HG03066 (cell line): ENCODE data around the gene GRIN2A.

Source experiments
- ATAC-seq: cut with Tn5 transposase; IDR thresholded peaks from one replicate; pipeline ENCODE4 v1.9.1; 2021; ENCODE audit warnings: low read depth; ENCODE audit not compliant: unreplicated experiment

The GRIN2A gene

DNA sequence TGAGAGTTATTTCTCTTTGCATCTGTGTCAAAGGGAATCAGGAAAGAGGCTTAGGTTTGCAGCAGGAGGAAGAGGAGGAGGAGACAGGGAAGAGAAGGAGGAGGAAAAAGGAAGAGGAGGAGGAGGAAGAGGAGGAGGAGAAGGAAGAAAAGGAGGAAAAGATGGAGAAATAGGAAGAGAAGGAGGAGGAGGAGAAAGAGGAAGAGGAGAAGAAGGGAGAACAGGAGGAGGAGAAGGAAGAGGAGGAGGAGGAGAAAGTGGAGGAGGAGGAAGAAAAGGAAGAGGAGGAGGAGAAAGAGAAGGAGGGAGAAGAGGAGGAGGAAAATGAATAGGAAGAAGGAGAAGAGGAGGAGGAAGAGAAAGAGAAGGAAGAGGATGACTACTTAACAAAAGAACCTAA lies 459.1 kb downstream of the GRIN2A start:
- ATAC-seq: no peak

DNA sequence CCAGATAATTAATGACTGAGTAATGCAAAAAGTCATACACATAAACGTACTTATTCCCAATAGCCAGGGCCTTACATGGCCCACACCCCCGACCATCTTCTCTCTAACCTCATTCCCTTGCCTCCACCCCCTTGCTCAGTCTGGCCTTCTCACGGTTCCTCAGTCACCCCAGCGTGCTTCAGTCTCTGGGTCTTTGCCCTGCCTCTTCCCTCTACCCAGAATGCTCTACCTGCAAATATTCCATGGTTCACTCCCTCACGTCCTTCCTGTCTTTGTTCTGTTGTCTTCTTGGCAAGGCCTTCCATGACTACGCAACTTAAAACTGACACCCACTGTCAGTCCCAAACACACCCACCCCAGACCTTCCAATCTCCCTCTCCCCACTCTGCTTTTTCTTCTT lies 468.3 kb downstream of the GRIN2A start:
- ATAC-seq: no peak

DNA sequence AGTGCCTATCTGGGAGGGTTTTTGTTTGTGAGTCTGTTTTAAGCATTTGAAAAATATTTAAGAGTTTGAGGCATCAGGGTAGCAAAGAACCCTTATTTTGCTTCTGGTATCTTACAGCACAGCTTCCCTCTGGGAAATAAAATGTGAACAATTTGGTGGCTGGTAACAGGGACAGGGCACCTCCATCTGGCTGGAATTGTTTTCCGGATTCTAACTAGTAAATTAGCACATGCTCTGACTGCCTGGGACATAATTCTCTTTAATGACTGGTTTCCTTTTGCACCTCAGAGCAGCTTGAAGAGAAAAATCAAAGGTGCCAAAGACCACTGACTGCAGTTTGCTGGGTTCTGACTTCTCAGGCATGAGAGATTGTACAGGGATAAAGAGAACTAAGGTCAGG lies 469.1 kb downstream of the GRIN2A start:
- no peak for ATAC-seq

DNA sequence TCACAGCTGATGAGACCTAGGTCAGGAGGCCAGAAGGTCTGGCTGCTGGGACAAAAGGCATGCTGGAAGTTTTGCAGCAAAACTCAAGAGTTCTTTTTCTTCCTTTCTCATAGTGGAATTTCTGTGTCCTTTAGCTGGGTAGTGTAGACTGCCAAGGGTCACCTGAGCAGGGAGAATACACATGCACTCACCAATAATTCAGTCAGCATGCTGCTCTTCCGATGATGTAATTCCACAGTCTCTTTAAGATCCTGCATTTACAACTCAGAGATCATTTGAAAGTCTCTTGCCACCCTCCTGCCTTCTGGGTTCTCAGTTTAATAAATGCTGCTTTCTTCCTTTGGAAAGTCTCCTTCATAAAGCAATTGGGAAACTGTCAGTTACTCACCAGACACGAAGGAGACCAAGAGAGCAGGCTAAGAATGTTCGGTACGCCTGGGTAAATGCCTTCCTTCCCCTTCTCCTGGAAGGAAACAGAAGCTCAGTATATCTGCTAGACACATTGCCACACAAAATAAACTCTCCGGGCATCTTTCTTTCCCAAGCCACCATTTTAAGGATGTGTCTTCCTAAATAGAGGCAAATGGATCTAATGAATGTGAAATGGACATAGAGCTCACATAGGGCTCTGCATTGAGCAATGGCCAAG lies 473.1 kb downstream of the GRIN2A start:
- ATAC-seq: no peak

DNA sequence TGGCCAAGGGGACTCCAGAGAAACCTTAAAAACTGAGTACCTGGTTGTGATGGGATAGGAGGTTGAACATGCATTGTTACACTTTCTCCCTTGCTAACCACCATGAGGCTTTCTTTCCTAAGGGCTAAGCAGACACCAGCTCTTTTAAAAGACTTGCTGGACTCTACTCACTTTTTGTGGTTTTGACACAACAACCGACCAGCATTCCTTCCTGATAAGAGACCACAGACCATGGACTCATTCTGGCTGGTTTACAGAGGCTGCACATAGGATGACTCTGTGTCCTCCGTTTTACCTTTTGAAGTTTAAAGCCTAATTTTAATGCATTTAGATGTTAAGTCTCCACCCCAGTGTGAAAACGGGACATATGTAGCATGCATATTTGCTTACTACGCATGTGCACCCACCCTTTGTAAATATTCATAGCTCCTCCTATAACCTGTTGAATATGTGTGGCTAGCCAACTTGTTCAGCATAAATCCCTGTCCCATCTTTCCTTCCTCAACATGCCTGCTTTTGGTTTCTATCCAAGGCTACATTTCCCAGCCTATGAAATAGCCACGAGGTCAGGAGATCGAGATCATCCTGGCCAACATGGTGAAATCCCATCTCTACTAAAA lies 475.9 kb downstream of the GRIN2A start:
- ATAC-seq: no peak

DNA sequence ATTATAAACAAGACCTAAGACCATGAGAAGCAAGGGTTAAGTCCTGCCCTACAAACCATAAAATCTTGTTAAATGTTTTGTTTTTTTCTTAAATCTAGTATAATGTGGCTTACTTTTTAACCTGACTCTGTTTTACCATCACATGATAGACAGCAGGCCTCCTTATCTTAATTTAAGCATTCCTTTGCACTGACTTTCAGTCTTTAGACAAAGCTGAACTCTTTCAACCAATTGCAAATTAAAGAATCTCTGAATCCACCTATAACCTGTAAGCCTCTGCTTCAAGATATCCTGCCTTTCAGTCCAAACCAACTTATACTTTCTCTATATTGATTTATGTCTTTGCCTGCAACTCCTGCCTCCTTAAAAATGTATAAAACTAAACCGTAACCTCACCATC lies 478.5 kb downstream of the GRIN2A start:
- ATAC-seq: no peak
